Heart left ventricle (tissue), 16 donors: Measurements from ENCODE around the gene S100PBP. TPM values are rescaled to one million over a fixed set of nuclear protein-coding genes. Genes with fewer than 3 reads are reported as not detected.

Experiments used
- ATAC-seq, 4 donors: fragments of 200-7000 bp; cut with Tn5 transposase; one replicate each; pipeline ENCODE4 v1.9.1; 2020 to 2022; ENCODE audit warnings: moderate library complexity in 4 of 4, mild to moderate bottlenecking in 3 of 4, moderate number of reproducible peaks in 1 of 4
- DNase-seq, 5 donors: peaks; one replicate each; pipeline ENCODE4 v3.0.0-alpha.2; 2020
- H3K27ac ChIP-seq, 12 donors: fragments of 200-600 bp; sonication (generic) in 4 of 12; one replicate each; pipeline versions ENCODE4 v1.5.0 to v1.8.0; 2016 to 2022; ENCODE audit warnings: mild to moderate bottlenecking in 2 of 12
- H3K27me3 ChIP-seq, 9 donors: fragments of 200-600 bp; sonication (generic) in 2 of 9; one replicate each; pipeline versions ENCODE4 v1.5.1 to v1.8.0; 2016 to 2022; ENCODE audit warnings: mild to moderate bottlenecking in 3 of 9
- H3K36me3 ChIP-seq, 9 donors: fragments of 200-600 bp; sonication (generic) in 2 of 9; one replicate each; pipeline versions ENCODE4 v1.5.0 to v1.8.0; 2018 to 2022; ENCODE audit warnings: mild to moderate bottlenecking in 2 of 9
- H3K4me1 ChIP-seq, 12 donors: fragments of 200-600 bp; sonication (generic) in 4 of 12; one replicate each; pipeline versions ENCODE4 v1.5.0 to v1.8.0; 2016 to 2022; ENCODE audit warnings: mild to moderate bottlenecking in 3 of 12
- H3K4me3 ChIP-seq, 12 donors: fragments of 200-600 bp; sonication (generic) in 4 of 12; one replicate each; pipeline versions ENCODE4 v1.5.0 to v1.8.0; 2017 to 2022; ENCODE audit warnings: mild to moderate bottlenecking in 9 of 12, moderate library complexity in 4 of 12
- H3K9me3 ChIP-seq, 12 donors: fragments of 200-600 bp; sonication (generic) in 4 of 12; one replicate each; pipeline versions ENCODE4 v1.5.0 to v1.8.0; 2016 to 2022; ENCODE audit warnings: mild to moderate bottlenecking in 1 of 12
- POLR2A ChIP-seq, 2 donors: fragments of 450-650 bp; IDR thresholded peaks; one replicate each; pipeline ENCODE4 v1.6.1; 2017; ENCODE audit warnings: antibody characterized with exemption in 2 of 2, mild to moderate bottlenecking in 2 of 2, moderate library complexity in 2 of 2
- WGBS, 4 donors: extraction: QIAGEN DNeasy Blood & Tissue Kit in 2 of 4; methylation state at CpG; one replicate each; pipeline versions ENCODE4 v1.1.5 to v1.1.7; 2013 to 2018; 5-methylcytosine and 5-hydroxymethylcytosine counted together
- intact Hi-C, 10 donors: fragments of 100-400 bp; cut with DNase I; formaldehyde crosslinking; loops; one replicate each; pipeline versions ENCODE4 v1.11.1 to v1.14.2; 2022
- polyA plus RNA-seq, 2 donors: library from polyadenylated mRNA; stranded (reverse); fragments of 200-250 nt; gene quantifications; one replicate each; pipeline ENCODE4 v1.2.3, GENCODE V29; 2013
- total RNA-seq, 9 donors: library from RNA; depleted of rRNA in 2 of 9; stranded (reverse); fragments of >200 nt in 2 of 9; fragmentation: NEBNext Ultra II Directional in 3 of 9; extraction: Animal tissue kit (Norgen Biotek cat#: 25700) in 3 of 9; gene quantifications; one replicate each; pipeline versions ENCODE4 v1.1.0 to v1.2.4, GENCODE V29; 2016 to 2023
- TF ChIP-seq, protein P1 (sequence below), 12 donors: fragments of 200-600 bp; sonication (generic) in 4 of 12; IDR thresholded peaks; one replicate each; pipeline versions ENCODE4 v1.5.0 to v1.8.0; 2018 to 2022; ENCODE audit warnings: antibody characterized with exemption in 12 of 12, mild to moderate bottlenecking in 5 of 12
- donor health status: ischemic (EF 13 %, LVEDD 7.1; RV severe dilation, severe dysfunction).
- donor health status: healthy with polysubstance abuse.
- donor health status: DM: no; HTN: yes; CAD: no.
- donor health status: DM: no; HTN: no; CAD: no.
- donor health status: ischemic (EF 25% LVEDD 6.9; RV normal size, moderate dysfunction).
- donor health status: ischemic (EF 25% LVEDD 5.7; RV mildly dilated, moderate dysfunction).
- donor health status: healthy.
- donor health status: DM: yes; HTN: yes; CAD: no.
- donor health status: ischemic (EF 35%, LVEDD 5.7; RV mildly dilated, moderate dysfunction).
- donor health status: nonischemic (EF 11% LVEDD 7.7; RV severe dilation, severe dysfunction).
- donor health status: DM: yes; HTN: yes; CAD: no.
- donor health status: PGD.
- donor health status: ischemic (EF 29% LVEDD 5.4; RV normal size, mild dysfunction).
- donor health status: nonischemic (EF 23%, LVEDD 6.1; RV moderate dilation, normal function).

S100PBP gene
- total and polyA plus RNA-seq, 11 donors: 5.8 to 21.2 (median 10.7) TPM

DNA sequence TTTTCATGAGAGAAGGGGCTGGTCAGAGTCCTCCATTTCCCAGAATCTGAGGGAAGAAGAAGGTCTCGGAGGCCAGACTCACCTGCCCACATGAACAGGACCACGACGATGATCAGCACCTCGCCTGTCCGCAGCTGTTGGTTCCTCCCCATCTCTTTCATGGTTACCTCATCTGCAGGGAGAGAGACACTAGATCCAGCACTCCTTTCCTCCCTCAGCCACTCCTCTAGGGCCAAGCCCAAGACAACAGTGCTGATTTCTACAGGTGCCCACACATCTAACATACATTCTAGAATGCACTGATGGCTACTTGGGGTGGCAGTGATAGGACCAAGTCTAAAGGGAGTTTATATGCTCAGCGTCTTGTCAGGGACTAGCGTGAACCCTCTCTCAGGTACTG is 50.2 kb downstream of the S100PBP start:
- intact Hi-C loops: loop anchor here in 2 of 10 donors (5.0 to 10.0 kb wide), 3 partner anchors 45 to 163 kb away; partner anchors contain the start of gene SYNC (in 1 of the 2)
- peaks cover 0 to 24% (median 0%) of the 10 kb centered on the region in 9 donors for H3K27me3 ChIP-seq
- no peak overlapping the region for H3K27ac ChIP-seq
- no peak for DNase-seq
- no peak for TF ChIP-seq POLR2A (IDR thresholded peaks at IDR 0.05)
- TF ChIP-seq, protein P1, sequence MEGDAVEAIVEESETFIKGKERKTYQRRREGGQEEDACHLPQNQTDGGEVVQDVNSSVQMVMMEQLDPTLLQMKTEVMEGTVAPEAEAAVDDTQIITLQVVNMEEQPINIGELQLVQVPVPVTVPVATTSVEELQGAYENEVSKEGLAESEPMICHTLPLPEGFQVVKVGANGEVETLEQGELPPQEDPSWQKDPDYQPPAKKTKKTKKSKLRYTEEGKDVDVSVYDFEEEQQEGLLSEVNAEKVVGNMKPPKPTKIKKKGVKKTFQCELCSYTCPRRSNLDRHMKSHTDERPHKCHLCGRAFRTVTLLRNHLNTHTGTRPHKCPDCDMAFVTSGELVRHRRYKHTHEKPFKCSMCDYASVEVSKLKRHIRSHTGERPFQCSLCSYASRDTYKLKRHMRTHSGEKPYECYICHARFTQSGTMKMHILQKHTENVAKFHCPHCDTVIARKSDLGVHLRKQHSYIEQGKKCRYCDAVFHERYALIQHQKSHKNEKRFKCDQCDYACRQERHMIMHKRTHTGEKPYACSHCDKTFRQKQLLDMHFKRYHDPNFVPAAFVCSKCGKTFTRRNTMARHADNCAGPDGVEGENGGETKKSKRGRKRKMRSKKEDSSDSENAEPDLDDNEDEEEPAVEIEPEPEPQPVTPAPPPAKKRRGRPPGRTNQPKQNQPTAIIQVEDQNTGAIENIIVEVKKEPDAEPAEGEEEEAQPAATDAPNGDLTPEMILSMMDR (IDR thresholded peaks at IDR 0.05): no peak
- ATAC-seq: no peak
- peaks cover 0 to 58% (median 21%) of the 10 kb centered on the region in 12 donors for H3K4me1 ChIP-seq
- no peak overlapping the region for H3K4me3 ChIP-seq
- 93 to 97% (median 93%) methylated on average over 7 of the region's 7 CpGs for WGBS, 4 donors
- peaks cover 0 to 17% (median 9%) of the 10 kb centered on the region in 9 donors for H3K36me3 ChIP-seq
- no peaks in the 10 kb centered on the region for H3K9me3 ChIP-seq

DNA sequence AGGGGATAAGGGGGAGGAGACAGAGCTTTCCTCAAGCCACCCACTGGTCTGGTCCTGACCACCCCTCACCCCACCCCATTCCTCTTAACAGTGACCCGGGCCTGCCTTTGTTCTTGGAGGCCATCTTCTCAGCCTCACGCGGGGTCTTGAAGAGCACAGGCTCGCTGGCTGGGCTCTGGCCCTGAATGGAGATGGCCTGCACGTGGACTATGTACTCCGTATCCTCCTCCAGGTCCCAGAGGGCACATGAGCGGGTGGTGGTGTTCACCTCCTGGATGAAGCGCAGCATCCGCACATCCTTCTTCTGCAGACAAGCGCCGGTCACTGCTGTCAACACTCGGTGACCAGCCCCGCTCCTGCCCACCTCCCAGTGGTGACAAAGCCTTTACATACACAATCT is 50.6 kb downstream of the S100PBP start:
- DNase-seq (no peak), ATAC-seq (no peak)
- Histone ChIP-seq H3K4me3 (no peak overlapping the region), H3K27me3 (peaks cover 0 to 25% (median 0%) of the 10 kb centered on the region in 9 donors), H3K4me1 (peaks cover 0 to 61% (median 22%) of the 10 kb centered on the region in 12 donors), H3K36me3 (peaks cover 0 to 13% (median 5%) of the 10 kb centered on the region in 9 donors), H3K27ac (no peak overlapping the region), H3K9me3 (no peaks in the 10 kb centered on the region)
- intact Hi-C loops: loop anchor here in 2 of 10 donors (5.0 to 10.0 kb wide), 3 partner anchors 46 to 163 kb away; partner anchors contain the start of gene SYNC (in 1 of the 2)
- 91 to 92% (median 92%) methylated on average over 12 to 13 of the region's 13 CpGs for WGBS, 4 donors
- TF ChIP-seq POLR2A (IDR thresholded peaks at IDR 0.05): no peak
- TF ChIP-seq, protein P1 (IDR thresholded peaks at IDR 0.05): no peak

DNA sequence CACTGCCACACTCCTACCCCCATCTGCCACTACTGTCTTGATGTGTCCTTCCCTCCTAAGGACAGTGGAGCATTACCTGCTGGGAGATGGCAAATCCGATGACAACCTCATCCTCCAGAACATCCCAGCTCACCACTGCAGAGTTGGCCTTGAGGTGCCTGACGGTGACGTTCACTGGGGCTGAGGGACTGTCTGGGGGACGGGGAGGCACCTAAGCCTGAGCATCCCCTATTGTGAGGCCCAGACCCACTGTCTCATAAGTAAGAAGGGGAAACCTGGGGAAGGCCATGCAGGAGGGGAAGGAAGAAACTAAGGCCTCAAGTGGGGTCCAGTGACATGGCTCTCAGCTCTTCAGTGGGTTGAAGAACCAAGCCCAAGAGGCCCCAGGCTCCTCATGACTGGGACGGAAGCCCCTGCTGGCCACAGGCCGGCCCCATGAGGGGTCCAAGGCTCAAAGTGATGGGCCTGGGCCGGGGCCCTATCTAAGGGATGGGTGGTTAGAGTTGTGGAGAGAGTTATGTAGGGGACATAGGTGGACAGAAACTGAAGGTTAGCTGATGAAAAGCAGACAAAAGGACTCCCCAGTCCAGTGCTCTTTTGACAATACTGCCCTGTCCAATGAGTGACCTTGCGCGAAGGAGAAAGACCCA is 51.5 kb downstream of the S100PBP start:
- Histone ChIP-seq H3K27me3 (peaks cover 0 to 25% (median 0%) of the 10 kb centered on the region in 9 donors), H3K27ac (no peak overlapping the region), H3K9me3 (no peaks in the 10 kb centered on the region), H3K4me3 (no peak overlapping the region), H3K4me1 (peaks cover 0 to 55% (median 21%) of the 10 kb centered on the region in 12 donors), H3K36me3 (peaks cover 0 to 6% (median 0%) of the 10 kb centered on the region in 9 donors)
- WGBS, 4 donors: 91 to 99% (median 94%) methylated on average over 9 of the region's 9 CpGs
- ATAC-seq: no peak
- DNase-seq: no peak
- TF ChIP-seq POLR2A (IDR thresholded peaks at IDR 0.05): no peak
- TF ChIP-seq, protein P1 (IDR thresholded peaks at IDR 0.05): no peak
- intact Hi-C loops: loop anchor here in 2 of 10 donors (5.0 to 10.0 kb wide), 3 partner anchors 47 to 164 kb away; partner anchors contain the start of gene SYNC (in 1 of the 2)

DNA sequence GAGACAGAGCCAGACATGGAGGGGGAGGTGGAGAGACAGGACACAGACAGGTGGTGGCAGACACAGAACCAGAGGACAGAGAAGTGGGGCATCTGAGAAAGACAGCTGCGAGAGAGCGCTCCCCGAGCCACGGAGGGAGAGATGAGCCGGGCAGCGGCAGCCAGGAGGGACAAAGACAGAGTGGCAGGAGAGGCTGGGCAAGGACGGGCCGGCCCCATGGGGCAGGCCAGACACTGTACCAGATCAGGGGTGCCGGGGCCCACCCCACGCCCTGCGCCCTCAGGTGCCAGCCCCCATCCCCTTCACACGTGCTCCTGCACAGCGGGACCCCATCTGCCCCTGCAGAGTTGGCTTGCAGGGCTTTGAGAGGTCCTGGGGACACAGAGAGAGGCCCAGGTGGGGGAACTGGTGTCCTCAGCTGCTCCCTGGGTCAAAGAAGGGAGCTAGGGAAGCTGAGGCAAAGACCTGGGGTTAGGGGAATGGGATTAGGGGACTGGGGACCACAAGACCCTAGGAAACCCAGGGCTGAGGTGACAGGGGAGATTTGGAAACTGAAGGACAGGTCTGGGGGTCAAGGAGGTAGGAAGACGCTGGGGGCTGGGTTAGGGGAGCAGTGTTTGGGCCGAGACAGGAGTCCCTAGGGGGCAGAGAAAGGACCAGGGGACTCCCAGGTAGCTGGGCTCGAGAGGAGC is 52.6 kb downstream of the S100PBP start:
- TF ChIP-seq POLR2A (IDR thresholded peaks at IDR 0.05): no peak
- TF ChIP-seq, protein P1 (IDR thresholded peaks at IDR 0.05): no peak
- Histone ChIP-seq H3K4me1 (peaks cover 0 to 44% (median 19%) of the 10 kb centered on the region in 12 donors), H3K4me3 (peak overlapping the region in 11 of 12 donors; percentile 24 to 70 (median 47)), H3K27me3 (peaks cover 0 to 25% (median 0%) of the 10 kb centered on the region in 9 donors), H3K36me3 (no peaks in the 10 kb centered on the region), H3K27ac (peak overlapping the region in 8 of 12 donors; percentile 19 to 70 (median 54)), H3K9me3 (no peaks in the 10 kb centered on the region)
- intact Hi-C loops: loop anchor here (5.0 to 10.0 kb wide), 8 partner anchors 43 to 465 kb away; partner anchors contain the start of genes S100PBP (in 5 of the 10), YARS1 (in 5 of the 10), AZIN2 (in 1 of the 10) and SYNC (in 1 of the 10)
- ATAC-seq: peak in 3 of 4 donors; percentile 8 to 21 (median 16)
- WGBS, 4 donors: 39 to 48% (median 45%) methylated on average over 14 to 16 of the region's 16 CpGs
- peak in 1 of 5 donors; percentile 37 for DNase-seq
